Measurements from ENCODE around the gene KHNYN. TPM values are rescaled to one million over a fixed set of nuclear protein-coding genes. Genes with fewer than 3 reads are reported as not detected.
"Not testable (repeated sequence)": the region's sequence is repeated elsewhere in the genome, so short reads cannot be mapped to it uniquely, and the experiment has no call there.

Gene KHNYN
- total RNA-seq, 1 donor from 2014 or later = 43.8 TPM

DNA sequence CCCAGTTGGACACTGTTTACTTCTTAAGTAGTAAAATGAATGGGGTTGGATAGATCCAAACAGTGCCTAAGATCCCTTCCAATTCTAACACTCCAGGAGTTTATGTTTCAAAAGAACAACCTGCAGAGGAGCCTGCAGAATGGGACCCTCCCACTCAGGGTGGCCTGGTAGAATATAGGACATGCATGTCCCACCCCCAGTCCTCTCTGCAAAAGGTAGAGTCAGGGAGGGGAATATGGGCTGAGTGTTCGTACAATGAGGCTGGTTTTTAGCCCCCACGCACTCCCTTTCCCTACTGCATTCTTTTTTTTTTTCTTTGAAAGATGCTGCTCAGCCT, 42.8 kb upstream of the KHNYN start:
- H3K27ac Mint-ChIP-seq (ENCODE audit: unreplicated experiment) = no peak overlapping the region
- H3K36me3 Mint-ChIP-seq (ENCODE audit: low read depth, unreplicated experiment) = no peaks in the 10 kb centered on the region
- no peaks in the 10 kb centered on the region for H3K9me3 Mint-ChIP-seq (ENCODE audit: unreplicated experiment)
- DNase-seq (ENCODE audit: low spot score) = no peak
- no peak for TF ChIP-seq CTCF (IDR thresholded peaks at IDR 0.05; ENCODE audit: unreplicated experiment)
- no peak overlapping the region for H3K4me3 Mint-ChIP-seq (ENCODE audit: unreplicated experiment)
- peaks cover 3% of the 10 kb centered on the region for H3K27me3 Mint-ChIP-seq (ENCODE audit: unreplicated experiment)
- peaks cover 20% of the 10 kb centered on the region for H3K4me1 Mint-ChIP-seq (ENCODE audit: unreplicated experiment)

DNA sequence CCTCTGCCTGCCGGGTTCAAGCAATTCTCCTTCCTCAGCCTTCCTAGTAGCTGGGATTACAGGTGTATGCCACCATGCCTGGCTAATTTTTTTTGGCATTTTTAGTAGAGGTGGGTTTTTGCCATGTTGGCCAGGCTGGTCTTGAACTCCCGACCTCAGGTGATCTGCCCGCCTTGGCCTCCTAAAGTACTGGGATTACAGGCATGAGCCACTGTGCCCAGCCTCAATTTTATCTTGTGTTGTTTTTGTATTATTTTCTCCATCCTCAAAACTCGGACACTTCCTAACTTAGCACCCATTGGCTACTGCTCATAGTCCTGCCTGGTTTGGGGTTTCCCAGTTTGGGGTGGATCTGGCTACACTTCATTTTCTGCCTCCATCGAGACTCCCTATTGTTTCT, 42.2 kb upstream of the KHNYN start:
- not testable (repeated sequence) for H3K27ac Mint-ChIP-seq (ENCODE audit: unreplicated experiment); DNase-seq (ENCODE audit: low spot score); H3K36me3 Mint-ChIP-seq (ENCODE audit: low read depth, unreplicated experiment); H3K9me3 Mint-ChIP-seq (ENCODE audit: unreplicated experiment); H3K27me3 Mint-ChIP-seq (ENCODE audit: unreplicated experiment); H3K4me3 Mint-ChIP-seq (ENCODE audit: unreplicated experiment)
- H3K4me1 Mint-ChIP-seq (ENCODE audit: unreplicated experiment) = peaks cover 20% of the 10 kb centered on the region

- DNase-seq (ENCODE audit: low spot score) = no peak
- Mint-ChIP-seq H3K27me3 (ENCODE audit: unreplicated experiment) (peaks cover 3% of the 10 kb centered on the region), H3K36me3 (ENCODE audit: low read depth, unreplicated experiment) (no peaks in the 10 kb centered on the region), H3K9me3 (ENCODE audit: unreplicated experiment) (no peaks in the 10 kb centered on the region), H3K4me1 (ENCODE audit: unreplicated experiment) (peaks cover 20% of the 10 kb centered on the region), H3K27ac (ENCODE audit: unreplicated experiment) (no peak overlapping the region), H3K4me3 (ENCODE audit: unreplicated experiment) (no peak overlapping the region)
- no peak for TF ChIP-seq CTCF (IDR thresholded peaks at IDR 0.05; ENCODE audit: unreplicated experiment)
Measured at GRCh38 chr14:24388474-24389179, 41.1 kb upstream of the KHNYN start.

DNA sequence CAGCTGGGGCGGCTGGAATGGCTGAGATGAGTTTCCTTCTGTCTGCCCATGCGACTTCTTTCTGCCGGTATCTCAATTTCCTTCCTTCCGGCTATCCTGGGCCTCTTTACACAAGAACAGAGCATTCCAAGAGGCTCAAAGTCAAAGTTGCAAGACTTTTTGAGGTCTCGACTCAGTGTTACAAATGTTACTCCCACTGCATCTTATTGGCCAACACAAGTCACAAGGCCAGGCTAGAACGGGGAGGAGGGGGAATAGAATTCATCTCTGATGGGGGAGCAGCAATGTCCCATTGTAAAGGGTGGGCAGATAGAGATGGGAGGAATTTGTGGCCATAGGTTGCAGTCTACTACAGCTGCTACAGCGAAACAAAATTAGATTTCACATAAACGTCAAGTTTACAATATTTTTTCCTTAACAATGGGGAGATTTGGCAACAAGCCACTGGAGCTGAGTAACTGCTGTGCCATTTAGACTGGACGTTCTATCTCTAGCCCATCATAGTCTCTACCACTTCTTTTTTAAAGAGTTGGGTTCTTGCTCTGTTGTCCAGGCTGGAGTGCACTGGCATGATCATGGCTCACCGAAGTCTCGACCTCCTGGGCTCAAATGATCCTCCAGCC, 40.4 kb upstream of the KHNYN start:
- Mint-ChIP-seq H3K9me3 (ENCODE audit: unreplicated experiment) (no peaks in the 10 kb centered on the region), H3K4me1 (ENCODE audit: unreplicated experiment) (peaks cover 20% of the 10 kb centered on the region), H3K27ac (ENCODE audit: unreplicated experiment) (no peak overlapping the region), H3K36me3 (ENCODE audit: low read depth, unreplicated experiment) (no peaks in the 10 kb centered on the region), H3K27me3 (ENCODE audit: unreplicated experiment) (peaks cover 3% of the 10 kb centered on the region), H3K4me3 (ENCODE audit: unreplicated experiment) (no peak overlapping the region)
- no peak for DNase-seq (ENCODE audit: low spot score)
- TF ChIP-seq CTCF (IDR thresholded peaks at IDR 0.05; ENCODE audit: unreplicated experiment) = no peak

- peaks cover 25% of the 10 kb centered on the region for H3K4me1 Mint-ChIP-seq (ENCODE audit: unreplicated experiment)
- H3K27ac Mint-ChIP-seq (ENCODE audit: unreplicated experiment) = no peak overlapping the region
- no peak for TF ChIP-seq CTCF (IDR thresholded peaks at IDR 0.05; ENCODE audit: unreplicated experiment)
- no peaks in the 10 kb centered on the region for H3K36me3 Mint-ChIP-seq (ENCODE audit: low read depth, unreplicated experiment)
- no peak for DNase-seq (ENCODE audit: low spot score)
- peaks cover 3% of the 10 kb centered on the region for H3K27me3 Mint-ChIP-seq (ENCODE audit: unreplicated experiment)
- H3K9me3 Mint-ChIP-seq (ENCODE audit: unreplicated experiment) = no peaks in the 10 kb centered on the region
- no peak overlapping the region for H3K4me3 Mint-ChIP-seq (ENCODE audit: unreplicated experiment)
Measured at GRCh38 chr14:24390701-24391468, 38.9 kb upstream of the KHNYN start.
